NCI-H82 (cell line): ENCODE results near the gene DCHS2.

Experiments
- DNase-seq: peaks from one replicate; lab custom pipeline; 2025; lab: John Stamatoyannopoulos, UW

The DCHS2 gene

DNA sequence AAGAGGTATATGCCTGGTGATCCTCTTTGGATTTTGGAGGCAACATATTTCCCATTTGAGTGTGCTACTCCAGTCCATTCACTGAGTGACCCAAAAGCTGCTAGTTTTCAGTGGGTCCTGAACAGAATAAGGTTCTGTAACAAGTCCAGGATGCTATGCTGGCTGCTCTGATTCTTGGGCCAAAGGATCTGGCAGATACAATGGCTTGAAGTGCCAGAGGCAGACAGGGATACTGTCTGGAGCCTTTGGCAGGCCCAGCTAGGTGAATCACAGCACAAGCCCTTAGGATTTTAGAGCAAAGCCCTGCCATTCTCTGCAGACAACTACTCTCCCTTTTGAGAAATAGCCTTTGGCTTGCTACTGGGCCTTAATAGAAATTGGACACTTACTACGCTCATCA, 40.6 kb downstream of the DCHS2 start:
- no peak for DNase-seq

DNA sequence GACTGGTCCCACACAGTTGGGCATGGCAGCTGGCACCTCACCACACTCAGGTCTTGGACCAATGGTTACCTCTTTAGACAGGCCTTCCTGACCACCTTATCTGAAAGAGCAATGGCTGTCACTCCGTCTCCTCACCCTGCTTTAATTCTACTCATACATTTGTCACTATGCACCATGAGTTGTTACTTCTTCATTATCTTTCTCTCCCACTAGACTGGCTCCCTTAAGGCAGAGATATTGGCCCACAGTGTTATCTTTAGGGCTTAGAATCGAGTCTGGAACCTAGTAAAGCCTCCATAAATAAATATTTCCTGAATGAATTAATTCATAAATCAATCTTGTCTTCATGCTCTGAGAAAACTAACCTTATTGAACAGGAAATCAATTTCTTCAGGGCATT, 46.6 kb downstream of the DCHS2 start:
- no peak for DNase-seq

DNA sequence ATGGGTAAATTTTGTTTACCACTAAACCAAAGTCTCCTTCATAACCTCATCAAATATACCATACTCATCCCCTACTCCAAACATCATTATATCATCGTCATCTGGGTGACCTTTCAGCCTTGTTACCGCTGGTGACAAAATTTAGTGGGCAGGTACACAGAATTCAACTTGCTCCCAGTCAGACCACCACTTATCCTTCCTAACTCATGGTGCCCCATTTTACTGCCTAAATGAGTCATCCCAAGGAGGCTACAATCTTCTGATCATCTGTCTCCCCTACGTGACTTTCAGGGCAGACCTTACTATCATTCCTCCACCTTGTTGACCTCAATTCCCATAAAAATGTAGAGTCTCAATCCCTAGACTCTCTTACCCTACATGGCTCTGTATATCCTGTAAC, 49.6 kb downstream of the DCHS2 start:
- DNase-seq = no peak

DNA sequence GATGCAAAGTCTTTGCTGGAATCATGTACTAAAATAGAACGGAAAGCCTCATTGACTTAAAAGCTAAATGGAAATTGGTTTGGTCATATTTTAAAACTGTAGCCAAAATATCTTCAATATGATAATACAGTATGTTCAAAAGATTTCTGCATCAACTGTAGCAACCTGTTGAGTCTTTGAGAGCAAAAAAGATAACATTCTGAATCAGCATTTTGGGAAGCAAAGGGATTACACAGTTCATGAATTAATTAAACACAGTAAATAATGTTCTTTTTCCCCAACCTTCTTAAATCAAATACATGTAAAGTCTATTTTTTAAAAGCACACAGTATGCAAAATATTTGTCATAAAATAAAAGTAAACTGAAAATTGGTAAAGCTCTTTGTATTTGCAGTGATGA, 50.5 kb downstream of the DCHS2 start:
- no peak for DNase-seq

GRCh38 chr4:154439224-154439623, 52.4 kb downstream of the DCHS2 start:
- DNase-seq = no peak

GRCh38 chr4:154435895-154436294, 55.7 kb downstream of the DCHS2 start:
- no peak for DNase-seq

GRCh38 chr4:154433543-154433942, 58.1 kb downstream of the DCHS2 start:
- no peak for DNase-seq

DNA sequence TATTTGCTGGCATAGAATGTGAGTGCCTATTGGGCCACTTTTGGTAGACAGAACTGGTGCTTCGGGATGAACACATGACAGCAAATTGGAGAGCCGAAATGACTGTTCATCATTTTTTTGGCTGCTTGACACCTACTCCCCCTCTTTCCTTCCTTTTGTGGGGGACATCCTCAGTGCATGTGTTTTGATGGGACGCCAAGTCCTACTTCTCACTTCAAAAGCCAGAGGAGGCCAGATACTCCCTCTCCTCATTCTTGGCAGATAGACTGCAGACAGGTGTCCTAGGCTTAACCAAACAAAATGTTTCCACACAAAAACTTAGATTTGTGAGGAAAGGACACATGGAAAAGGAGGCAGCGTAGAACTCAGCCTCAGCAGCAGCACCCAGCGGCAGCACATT, 62.4 kb downstream of the DCHS2 start:
- no peak for DNase-seq

DNA sequence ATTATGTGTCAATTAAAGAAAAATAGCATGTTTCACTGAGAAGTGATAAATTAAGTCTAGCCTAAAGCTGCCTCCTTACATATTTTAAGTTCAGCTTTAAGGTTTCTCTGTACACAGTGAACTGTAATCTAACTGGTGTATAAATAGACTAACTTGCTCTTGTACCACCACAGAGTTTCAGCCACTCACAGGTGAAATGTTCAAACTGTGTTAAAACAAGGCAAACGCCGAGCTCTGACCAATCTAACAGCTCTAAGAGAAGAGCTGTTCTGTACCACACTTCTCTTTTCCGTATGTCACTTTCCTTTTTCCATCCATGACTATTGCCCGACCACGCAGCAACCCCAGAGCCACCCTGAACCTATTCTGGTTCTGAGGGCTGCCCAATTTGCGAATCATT, 64.5 kb downstream of the DCHS2 start:
- no peak for DNase-seq

DNA sequence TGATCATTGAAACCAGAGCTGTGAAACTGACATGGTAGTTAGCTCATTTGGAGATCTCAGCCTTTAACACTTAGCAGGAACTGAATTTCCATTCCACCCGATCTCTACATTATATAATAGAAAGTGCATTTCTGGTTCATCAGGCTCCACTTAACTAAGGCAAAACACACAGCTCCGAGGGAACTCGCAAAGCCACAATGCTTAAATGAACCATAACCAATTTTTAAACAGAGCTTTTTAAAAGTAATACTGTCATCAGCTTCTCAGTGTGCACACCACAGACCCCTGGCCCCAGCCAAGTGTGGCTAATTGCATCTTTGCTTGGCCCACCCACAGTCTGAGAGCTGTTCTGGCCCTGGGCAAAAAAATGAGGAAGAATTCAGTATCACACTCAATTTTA, 66.1 kb downstream of the DCHS2 start:
- DNase-seq = no peak

DNA sequence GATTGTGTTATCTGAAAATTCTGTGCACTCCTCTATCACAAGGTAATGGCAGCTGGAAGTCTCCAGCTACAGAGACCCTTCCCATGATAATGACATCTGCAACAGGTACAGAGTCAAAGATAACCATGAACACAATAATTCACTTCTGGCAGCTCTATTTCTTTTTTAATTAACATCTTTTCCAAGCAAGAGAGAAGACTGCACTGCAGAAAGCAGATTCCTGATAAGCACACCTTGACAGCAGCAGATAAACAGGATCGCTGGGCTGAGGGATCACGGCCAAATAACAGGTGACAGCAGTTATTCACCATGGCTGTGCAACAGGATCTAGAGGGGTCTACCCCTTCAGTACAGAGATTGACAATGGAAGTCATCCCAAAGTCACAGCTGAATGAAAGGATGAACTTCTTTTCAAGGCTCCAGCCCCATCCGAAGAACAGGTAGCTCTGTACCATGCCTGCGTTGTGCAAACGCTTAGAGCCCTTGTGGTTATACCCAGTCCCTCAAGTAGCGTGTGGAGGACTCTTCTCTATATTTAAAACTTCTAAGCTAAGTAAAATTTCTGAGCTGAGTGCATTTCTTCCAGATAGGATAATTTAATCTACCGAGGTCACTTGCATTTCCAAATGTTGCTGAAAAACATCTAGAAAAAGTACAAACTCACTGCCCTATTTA, 66.7 kb downstream of the DCHS2 start:
- DNase-seq = no peak

GRCh38 chr4:154422152-154422551, 69.4 kb downstream of the DCHS2 start:
- DNase-seq = no peak

GRCh38 chr4:154421618-154422017, 70.0 kb downstream of the DCHS2 start:
- no peak for DNase-seq

GRCh38 chr4:154417373-154417673, 74.3 kb downstream of the DCHS2 start:
- DNase-seq = no peak

DNA sequence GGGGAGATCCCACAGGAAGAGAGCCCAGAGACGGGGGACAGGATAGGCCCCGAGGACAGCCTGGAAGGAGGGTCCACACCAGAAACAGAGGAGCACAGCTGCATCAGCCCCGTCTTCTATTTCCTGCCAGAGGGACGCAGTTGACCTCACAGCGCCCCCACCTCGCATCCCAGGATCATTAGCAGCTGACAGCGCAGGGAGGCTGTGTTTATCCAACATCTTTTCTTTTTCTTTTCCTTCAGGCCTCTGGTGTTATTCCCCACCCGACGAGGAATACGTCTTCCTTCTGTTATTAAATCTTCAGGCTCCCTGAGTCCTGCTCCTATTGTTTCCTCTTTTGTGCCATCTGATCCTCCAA, 75.4 kb downstream of the DCHS2 start:
- peak; percentile 22 for DNase-seq

DNA sequence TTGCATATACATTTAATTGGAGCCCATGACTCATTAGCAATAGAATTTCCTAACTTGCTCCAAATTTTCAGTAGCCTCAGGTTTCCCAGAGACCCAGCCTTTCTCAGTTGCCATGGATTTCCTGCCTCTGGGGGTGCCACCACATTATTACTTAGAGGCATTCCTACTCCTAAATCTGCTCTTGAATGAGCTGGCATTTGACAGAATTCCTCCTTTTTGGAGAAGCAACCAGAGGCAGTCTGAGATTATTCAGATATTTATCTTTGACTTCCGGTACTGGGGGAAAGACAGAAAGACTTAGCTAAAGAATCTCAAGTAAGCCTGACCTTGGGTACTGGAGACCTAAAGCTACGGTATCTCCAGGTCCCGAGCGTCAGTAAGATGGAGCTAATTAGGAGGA, 76.3 kb downstream of the DCHS2 start:
- DNase-seq = no peak

DNA sequence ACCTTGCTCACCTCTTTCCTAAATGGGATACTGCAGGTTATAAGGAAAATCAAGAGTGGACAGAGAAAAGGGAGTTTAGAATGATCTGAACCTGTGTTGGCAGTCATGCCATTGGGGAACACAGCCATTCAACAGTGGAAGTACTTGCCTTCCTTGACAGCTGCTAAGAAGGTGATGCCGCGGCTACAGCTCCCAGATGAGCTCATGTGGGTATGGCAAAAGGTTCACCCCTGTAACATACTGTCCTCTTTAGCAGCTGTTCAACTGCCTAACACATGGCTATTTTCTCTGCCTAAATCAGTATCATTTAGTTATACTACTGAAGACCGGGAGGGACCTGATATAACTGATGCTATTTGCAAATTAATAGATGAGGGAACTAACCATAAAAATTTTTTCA, 76.8 kb downstream of the DCHS2 start:
- no peak for DNase-seq

- DNase-seq = no peak
Measured at GRCh38 chr4:154414371-154414770, 77.2 kb downstream of the DCHS2 start.

- DNase-seq = no peak
Measured at GRCh38 chr4:154407443-154407842, 84.2 kb downstream of the DCHS2 start.

DNA sequence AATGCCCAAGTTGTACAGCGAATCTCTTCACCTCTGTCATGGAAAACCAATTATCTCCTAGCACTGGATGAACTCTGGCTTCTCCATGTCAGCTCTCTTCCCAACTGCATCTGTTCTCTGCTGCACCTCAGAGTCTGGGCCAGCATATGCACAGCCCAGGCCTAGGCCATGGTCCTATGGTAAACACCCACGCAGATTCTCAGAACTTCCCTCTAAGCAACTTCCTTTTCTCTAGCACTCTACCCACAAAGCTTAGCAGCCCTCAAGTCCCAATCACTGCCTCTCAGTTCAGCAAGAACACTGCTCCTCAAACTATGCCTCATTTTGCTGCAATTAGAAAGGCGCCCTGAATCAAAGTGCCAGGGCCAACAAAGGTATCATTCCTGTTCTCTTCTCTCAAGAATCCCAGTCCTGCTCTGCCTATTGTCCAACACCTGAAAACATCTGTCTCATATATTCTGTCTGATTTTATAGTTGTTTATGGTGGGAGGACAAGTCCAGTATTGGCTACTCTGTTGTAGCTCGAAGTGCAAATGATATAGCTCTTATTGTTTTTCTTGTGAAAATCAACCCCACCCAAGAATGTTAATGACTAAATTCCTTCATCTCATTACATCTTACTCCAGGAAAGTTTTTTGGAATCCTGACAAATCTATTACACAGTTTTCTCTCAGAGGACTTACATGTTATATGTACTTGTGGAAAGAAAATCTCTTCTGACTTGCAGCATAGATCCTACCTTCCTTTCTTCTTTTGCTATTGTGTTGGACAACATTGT, 85.4 kb downstream of the DCHS2 start:
- DNase-seq = no peak

- DNase-seq = peak; percentile 23
Measured at GRCh38 chr4:154399259-154399974, 92.2 kb downstream of the DCHS2 start.

DNA sequence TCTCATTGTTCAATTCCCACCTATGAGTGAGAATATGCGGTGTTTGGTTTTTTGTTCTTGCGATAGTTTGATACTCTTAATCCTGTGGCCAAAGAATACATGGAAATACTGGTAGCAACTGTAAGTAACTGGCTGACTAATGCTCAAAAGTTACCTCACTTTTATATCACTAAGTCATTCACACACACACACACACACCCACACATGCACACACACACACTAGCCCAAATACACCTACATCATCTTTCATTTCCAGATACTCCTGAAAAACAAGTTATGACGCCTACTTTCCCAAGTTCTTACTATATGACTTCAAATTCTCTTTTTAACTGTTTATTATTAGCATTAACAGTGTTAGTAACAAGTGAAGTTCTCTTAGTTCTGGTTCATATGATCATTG, 101.3 kb downstream of the DCHS2 start:
- DNase-seq = no peak

- no peak for DNase-seq
Measured at GRCh38 chr4:154389148-154389547, 102.5 kb downstream of the DCHS2 start.

DNA sequence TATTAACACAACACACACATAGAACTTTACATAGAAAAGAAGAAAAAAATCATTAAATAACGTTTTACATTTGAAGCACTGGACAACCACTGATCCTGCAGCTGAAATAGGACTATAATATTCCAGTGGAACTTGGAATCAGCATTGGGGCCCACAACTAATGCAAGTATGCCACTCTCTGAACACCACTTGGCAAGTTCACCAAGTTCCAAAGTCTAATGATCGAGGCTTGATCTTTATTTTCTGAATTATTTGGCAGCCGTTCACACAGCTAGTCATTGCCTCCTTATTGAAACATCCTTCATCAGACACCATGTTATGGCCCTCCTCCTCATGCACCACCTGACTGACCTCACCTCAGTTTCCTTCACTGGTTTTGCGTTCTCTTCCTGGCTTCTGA, 107.6 kb downstream of the DCHS2 start:
- no peak for DNase-seq
